ENCODE measurements around the gene ASTN2. TPM values are rescaled to one million over a fixed set of nuclear protein-coding genes. Genes with fewer than 3 reads are reported as not detected.
A peak's percentile ranks its signal among the peaks of the same experiment; 100 is the strongest.

ASTN2 gene
- polyA plus RNA-seq, 1 experiment = 6.6 TPM

DNA sequence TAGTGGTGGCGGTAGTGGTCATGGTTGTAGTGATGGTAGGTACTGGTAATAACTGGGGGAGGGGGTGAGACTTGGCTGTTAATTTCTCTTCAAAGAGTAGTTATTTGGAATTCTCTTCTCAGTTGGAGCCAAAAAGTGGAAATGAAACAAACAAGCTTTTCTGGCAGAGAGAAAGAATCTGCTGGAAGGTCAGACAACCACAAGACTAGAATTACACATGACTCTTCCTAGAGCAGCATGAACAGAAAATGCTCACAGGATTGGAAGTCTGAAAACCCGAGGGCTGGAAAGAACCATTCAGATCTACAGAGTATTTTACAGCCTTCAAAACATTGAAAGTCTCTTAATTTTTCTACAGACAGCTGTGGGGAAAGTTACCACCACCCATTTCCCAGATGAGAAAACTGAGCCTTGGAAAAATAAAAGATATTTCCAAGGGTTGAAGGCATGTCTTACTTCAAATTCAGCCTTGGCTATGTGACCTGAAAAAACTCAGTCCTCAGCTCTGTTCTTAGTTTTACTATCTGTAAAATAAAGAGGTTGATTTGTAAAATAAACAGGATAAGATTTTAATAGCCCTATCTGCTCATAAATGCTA is 770.7 kb downstream of the ASTN2 start:
- Histone ChIP-seq H3K4me3 (ENCODE audit: low read depth, low read length) (no peak overlapping the region), H3K27ac (ENCODE audit: low read depth, low read length) (peak overlapping the region; percentile 76), H3K9me3 (ENCODE audit: control insufficient read depth, insufficient read depth, low read length) (no peaks in the 10 kb centered on the region), H3K27me3 (ENCODE audit: control insufficient read depth, insufficient read depth, low read length) (no peaks in the 10 kb centered on the region)
- ChIA-PET CTCF (no interaction called here), POLR2A (no interaction called here)
- peak; percentile 44 for DNase-seq (ENCODE audit: low read depth, low spot score)
- TF ChIP-seq, protein P1, sequence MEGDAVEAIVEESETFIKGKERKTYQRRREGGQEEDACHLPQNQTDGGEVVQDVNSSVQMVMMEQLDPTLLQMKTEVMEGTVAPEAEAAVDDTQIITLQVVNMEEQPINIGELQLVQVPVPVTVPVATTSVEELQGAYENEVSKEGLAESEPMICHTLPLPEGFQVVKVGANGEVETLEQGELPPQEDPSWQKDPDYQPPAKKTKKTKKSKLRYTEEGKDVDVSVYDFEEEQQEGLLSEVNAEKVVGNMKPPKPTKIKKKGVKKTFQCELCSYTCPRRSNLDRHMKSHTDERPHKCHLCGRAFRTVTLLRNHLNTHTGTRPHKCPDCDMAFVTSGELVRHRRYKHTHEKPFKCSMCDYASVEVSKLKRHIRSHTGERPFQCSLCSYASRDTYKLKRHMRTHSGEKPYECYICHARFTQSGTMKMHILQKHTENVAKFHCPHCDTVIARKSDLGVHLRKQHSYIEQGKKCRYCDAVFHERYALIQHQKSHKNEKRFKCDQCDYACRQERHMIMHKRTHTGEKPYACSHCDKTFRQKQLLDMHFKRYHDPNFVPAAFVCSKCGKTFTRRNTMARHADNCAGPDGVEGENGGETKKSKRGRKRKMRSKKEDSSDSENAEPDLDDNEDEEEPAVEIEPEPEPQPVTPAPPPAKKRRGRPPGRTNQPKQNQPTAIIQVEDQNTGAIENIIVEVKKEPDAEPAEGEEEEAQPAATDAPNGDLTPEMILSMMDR (IDR thresholded peaks at IDR 0.05; ENCODE audit: low read depth, low read length) = no peak

DNA sequence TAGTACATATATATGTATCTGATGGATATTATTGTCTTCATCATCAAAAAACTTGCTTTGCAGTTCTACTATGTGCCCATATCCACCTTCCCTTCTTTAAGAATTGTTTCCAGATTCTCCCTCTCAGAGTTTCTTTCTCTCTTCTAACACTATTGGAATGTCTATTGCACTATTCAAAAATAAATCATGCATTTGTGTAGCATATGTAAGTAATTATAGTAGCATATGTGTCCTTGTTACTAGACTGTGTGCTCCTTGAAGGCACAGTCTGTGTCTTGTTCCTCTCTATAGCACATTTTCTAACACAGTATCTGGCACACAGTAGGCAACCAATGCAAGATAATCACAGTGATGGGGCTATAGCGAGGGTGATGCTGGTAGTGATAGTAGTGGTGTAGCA is 771.2 kb downstream of the ASTN2 start:
- no peak for DNase-seq (ENCODE audit: low read depth, low spot score)
- POLR2A ChIA-PET = no interaction called here
- CTCF ChIA-PET = interaction anchor here (0.6 kb wide), 1 partner anchor 18 kb away, joined by 3 read pairs; no protein-coding TSS in a partner anchor
- peak overlapping the region; percentile 76 for H3K27ac ChIP-seq (ENCODE audit: low read depth, low read length)
- no peak overlapping the region for H3K4me3 ChIP-seq (ENCODE audit: low read depth, low read length)
- no peaks in the 10 kb centered on the region for H3K27me3 ChIP-seq (ENCODE audit: control insufficient read depth, insufficient read depth, low read length)
- H3K9me3 ChIP-seq (ENCODE audit: control insufficient read depth, insufficient read depth, low read length) = no peaks in the 10 kb centered on the region
- TF ChIP-seq, protein P1 (IDR thresholded peaks at IDR 0.05; ENCODE audit: low read depth, low read length) = no peak

DNA sequence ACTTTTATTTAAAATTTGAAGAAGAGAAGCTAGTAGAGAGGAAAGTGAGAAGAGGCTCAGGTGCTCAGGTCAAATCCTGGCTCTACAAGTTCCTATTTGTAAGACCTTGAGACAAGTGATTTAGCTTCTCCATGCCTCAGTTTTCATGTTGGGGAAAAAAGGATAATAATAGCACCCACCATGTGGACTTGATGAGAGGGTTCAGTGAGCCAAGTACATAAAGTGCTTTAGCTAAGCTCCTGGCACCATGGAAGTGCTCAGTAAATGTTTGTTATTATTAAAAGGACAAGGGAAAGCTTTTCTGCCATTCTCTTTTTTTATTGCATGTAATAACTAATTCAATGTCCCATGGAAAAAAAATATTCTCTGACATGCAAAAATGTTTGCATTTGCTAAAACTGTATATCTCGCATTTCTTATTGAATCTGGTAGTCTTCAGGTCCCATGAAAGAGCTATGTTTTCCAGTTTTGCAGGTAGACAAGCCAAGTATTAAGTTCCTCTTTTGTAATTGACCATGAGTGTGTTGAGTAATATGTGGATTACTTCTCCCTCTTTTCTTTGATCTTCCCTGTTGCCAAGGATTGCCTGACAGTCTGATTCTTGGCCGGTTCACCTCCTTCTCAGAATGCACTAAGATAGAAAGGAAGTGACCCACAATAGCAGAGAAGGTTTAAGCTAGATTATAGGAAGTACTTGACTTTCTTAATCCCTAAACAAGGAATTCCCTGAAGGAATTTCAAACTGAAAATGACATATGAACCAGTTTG is 773.4 kb downstream of the ASTN2 start:
- Histone ChIP-seq H3K9me3 (ENCODE audit: control insufficient read depth, insufficient read depth, low read length) (no peaks in the 10 kb centered on the region), H3K27ac (ENCODE audit: low read depth, low read length) (no peak overlapping the region), H3K4me3 (ENCODE audit: low read depth, low read length) (no peak overlapping the region), H3K27me3 (ENCODE audit: control insufficient read depth, insufficient read depth, low read length) (no peaks in the 10 kb centered on the region)
- TF ChIP-seq, protein P1 (IDR thresholded peaks at IDR 0.05; ENCODE audit: low read depth, low read length) = no peak
- POLR2A ChIA-PET = no interaction called here
- DNase-seq (ENCODE audit: low read depth, low spot score) = no peak
- CTCF ChIA-PET = interaction anchor here (0.5 to 0.8 kb wide), 4 partner anchors 55 to 1050 kb away, joined by 3 to 7 read pairs (median 6); no protein-coding TSS in a partner anchor

DNA sequence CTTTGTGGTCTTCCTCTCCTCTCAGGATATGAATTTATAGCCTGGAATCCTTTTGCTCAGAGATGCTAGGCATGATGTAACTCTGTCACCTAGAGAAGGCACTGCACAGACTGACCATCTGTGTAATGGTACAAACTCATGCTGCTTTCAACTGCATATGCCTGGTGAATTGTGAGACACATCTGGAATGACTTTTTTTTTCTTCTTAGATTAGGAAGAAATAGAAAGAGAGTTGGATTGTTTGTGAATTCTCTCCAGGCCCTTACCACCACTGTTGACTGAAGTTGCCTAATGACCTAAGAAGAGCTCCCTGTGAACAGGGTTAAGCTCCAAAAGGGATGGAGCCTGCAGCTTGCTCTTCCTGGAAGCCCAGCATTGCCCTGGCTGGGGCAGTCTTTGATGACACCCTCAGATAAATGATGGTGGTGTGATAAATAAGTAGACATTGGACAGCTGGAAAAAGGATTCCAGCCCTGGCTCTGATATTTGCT is 775.6 kb downstream of the ASTN2 start:
- no peaks in the 10 kb centered on the region for H3K9me3 ChIP-seq (ENCODE audit: control insufficient read depth, insufficient read depth, low read length)
- no peak overlapping the region for H3K4me3 ChIP-seq (ENCODE audit: low read depth, low read length)
- CTCF ChIA-PET = no interaction called here
- TF ChIP-seq, protein P1 (IDR thresholded peaks at IDR 0.05; ENCODE audit: low read depth, low read length) = no peak
- H3K27me3 ChIP-seq (ENCODE audit: control insufficient read depth, insufficient read depth, low read length) = no peaks in the 10 kb centered on the region
- POLR2A ChIA-PET = no interaction called here
- no peak overlapping the region for H3K27ac ChIP-seq (ENCODE audit: low read depth, low read length)
- no peak for DNase-seq (ENCODE audit: low read depth, low spot score)

DNA sequence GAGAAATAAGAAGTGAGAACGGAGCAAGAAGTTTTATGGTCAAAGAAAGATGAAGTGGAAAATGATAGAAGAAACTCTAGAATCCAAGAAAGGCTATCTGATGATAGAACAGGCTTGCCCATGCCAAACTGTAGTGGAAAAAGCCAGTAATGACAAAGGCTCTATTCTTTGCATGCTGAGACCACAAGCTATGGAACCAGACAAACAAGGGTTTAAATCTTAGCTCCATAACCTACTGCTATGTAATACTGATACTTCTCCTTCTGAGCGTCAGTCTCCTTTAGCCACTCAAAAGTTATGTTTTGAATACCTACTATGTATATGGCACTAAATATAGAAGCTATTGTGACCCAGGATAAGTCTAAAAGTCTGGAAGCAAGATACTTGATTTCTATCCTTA is 778.9 kb downstream of the ASTN2 start:
- Histone ChIP-seq H3K27me3 (ENCODE audit: control insufficient read depth, insufficient read depth, low read length) (no peaks in the 10 kb centered on the region), H3K27ac (ENCODE audit: low read depth, low read length) (no peak overlapping the region), H3K9me3 (ENCODE audit: control insufficient read depth, insufficient read depth, low read length) (no peaks in the 10 kb centered on the region), H3K4me3 (ENCODE audit: low read depth, low read length) (no peak overlapping the region)
- TF ChIP-seq, protein P1 (IDR thresholded peaks at IDR 0.05; ENCODE audit: low read depth, low read length) = no peak
- CTCF ChIA-PET = interaction anchor here (0.9 to 1.7 kb wide), 3 partner anchors 26 to 1044 kb away, joined by 4 to 6 read pairs (median 4); no protein-coding TSS in a partner anchor
- DNase-seq (ENCODE audit: low read depth, low spot score) = no peak
- POLR2A ChIA-PET = no interaction called here

Measured in AG04450 (cell line).